CD4-positive, alpha-beta T cell treated with Interleukin-6 for 4 hours (primary cell): Measurements from ENCODE around the gene CD55.

Experiments used
- DNase-seq: peaks from one replicate; pipeline ENCODE4 v3.0.0-alpha.2; 2020; ENCODE audit warnings: mixed read lengths

The CD55 gene, protein sequence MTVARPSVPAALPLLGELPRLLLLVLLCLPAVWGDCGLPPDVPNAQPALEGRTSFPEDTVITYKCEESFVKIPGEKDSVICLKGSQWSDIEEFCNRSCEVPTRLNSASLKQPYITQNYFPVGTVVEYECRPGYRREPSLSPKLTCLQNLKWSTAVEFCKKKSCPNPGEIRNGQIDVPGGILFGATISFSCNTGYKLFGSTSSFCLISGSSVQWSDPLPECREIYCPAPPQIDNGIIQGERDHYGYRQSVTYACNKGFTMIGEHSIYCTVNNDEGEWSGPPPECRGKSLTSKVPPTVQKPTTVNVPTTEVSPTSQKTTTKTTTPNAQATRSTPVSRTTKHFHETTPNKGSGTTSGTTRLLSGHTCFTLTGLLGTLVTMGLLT

DNA sequence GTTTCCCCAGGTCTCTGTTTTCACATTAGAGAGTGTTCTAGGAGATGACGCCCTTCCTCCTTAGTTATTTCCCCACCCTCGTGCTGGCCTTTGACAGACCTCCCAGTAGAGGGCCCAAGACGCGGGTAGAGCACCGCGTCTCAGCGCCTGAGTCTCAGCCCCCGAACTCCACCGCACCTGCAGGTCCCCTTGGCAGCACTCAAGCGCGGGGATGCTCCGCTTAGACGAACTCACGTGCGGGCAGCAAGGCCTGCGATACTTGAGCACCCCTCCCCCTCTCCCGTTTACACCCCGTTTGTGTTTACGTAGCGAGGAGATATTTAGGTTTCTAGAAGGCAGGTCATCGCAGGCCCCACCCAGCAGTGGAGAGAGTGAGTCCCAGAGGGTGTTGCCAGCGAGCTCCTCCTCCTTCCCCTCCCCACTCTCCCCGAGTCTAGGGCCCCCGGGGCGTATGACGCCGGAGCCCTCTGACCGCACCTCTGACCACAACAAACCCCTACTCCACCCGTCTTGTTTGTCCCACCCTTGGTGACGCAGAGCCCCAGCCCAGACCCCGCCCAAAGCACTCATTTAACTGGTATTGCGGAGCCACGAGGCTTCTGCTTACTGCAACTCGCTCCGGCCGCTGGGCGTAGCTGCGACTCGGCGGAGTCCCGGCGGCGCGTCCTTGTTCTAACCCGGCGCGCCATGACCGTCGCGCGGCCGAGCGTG lies at the start of gene CD55:
Gene CD55 (plus strand): TSS at position 600 of the 711 bp plus-strand sequence. CDS start 88 bp downstream, at position 688.
- DNase-seq, result peak; percentile 97

DNA sequence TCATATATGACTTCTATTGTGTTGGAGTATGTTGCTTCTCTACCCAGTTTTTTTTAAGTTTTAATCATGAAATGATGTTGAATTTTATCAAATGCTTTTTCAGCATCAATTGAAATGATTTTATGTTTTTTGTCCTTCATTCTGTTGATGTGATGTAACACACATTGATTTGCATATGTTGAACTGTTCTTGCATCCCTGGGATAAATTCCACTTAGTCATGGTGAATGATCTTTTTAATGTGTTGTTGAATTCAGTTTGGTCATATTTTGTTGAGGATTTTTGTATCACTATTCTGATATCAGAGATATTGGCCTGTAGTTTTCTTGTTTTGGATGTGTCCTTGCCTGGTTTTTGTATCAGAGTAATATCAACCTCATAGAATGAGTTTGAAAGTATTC lies 46.6 kb upstream of the CD55 start:
- DNase-seq, result no peak

DNA sequence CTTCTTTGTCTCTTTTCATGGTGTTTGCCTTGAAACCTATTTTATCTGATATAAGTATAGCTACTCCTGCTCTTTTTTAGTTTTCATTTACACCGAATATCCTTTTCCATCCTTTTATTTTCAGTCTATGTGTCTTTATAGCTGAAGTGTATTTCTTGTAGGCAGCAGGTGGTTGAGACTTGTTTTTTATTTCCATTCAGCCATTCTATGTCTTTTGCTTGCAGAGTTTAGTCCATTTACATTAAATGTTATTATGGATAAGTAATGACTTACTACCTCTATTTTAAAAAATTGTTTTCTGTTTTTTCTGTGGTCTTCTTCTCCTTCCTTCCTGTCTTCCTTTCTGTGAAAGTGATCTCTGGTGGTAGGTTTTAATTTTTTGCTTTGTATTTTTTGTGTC lies 45.0 kb upstream of the CD55 start:
- DNase-seq, result no peak

DNA sequence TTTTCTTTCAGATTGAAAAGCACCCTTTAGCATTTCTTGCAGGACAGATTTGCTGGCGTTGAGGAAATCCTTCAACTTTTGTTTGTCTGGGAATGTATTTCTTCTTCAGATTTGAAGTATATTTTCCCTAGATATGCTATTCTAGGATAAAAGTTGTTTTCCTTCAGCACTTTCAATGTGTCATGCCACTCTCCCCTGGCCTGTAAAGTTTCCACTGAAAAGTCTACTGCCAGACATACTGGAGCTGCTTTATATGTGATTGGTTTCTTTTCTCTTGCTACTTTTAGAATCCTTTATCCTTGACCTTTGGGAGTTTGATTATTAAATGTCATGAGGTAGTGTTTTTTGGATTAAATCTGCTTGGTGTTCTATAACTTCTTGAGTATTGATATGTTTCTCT lies 44.2 kb upstream of the CD55 start:
- no peak for DNase-seq

DNA sequence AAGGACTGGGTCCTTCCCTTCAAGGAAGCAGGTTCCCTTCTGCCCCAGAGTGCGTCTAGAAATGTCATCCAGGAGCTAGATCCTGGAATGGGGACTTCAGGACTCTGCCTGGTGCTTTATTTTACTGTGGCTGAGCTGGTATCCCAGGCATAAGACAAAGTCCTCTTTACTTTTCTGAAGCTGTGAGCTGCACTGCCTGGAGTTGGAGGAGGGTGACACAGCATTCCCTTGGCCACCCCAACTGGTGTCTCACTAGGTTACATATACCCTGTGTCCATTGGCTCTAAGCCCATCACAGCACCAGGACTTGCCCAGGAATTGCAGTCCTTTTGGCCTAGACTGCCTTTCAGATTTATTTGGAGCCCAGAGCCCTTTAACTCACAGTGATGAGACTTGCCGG lies 41.8 kb upstream of the CD55 start:
- no peak for DNase-seq

DNA sequence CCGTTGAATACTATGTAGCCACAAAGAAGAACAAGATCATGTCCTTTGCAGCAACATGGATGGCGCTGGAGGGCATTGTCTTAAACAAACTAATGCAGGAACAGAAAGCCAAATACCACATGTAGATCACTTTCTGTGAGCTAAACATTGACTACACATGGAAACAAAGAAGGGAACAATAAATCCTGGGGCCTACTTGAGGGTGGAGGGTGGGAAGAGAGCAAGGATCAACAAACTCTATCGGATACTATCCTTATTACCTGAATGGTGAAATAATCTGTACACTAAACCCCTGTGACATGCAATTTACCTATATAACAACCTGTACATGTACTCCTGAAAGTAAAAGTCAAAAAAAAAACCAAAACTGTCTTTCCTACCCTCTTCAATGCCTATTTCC lies 40.8 kb upstream of the CD55 start:
- DNase-seq, result no peak

DNA sequence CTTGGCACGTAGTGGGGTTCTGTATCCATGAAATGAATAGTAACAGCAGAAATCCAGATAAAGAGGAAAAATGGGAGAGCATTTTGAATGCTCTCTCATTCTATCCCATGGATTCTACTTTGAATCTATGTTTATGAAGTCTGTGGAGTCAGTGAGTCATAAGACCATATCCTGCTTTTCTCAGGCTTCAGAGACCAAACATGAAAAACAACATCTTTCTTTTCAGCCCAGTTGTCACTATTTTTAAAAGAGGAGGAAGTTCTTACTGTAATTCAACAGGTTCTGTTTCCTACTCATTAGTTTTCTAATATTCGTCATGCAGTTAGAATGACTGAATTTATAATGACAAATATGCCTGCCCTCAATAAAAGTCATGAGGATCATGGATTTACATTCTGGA lies 39.4 kb upstream of the CD55 start:
- DNase-seq, result no peak

DNA sequence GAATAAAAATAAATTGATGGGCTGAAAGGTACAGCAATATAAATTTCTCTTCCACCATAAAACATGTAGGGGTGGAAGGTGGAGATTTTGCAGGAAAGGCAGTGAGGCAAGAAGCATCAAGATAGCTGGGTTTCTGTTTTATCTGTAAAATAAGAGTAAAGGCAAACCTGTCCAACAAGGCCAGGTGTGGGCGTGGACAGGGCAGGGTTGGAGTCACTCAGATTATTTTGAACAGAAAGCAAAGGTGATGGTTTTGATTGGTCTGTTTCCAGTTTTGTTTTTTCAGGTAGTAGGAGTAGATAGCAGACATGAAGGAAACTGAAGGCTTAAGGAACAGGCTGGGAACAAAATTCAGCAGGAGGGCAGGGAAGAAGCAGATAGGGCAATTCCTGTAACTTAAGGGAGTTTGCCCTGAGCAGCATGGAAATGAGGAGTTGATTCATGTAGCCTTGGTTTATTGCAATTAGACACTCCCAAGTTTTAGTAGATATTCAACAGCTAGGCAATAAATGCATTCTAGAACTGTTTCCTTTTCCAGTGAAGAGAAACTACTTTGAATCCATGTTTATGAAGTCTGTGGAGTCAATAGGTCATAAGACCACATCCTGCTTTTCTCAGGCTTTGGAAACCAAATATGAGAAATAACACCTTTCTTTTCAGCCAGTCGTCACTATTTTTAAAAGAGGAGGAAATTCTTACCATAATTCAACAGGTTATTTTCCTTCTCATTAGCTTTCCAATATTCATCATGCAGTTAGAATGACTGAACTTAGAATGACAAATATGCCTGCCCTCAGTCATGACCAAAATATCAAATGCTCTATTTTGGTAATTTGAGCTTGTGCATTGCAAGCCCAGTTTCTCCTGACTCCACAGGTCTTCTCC lies 38.7 kb upstream of the CD55 start:
- no peak for DNase-seq

DNA sequence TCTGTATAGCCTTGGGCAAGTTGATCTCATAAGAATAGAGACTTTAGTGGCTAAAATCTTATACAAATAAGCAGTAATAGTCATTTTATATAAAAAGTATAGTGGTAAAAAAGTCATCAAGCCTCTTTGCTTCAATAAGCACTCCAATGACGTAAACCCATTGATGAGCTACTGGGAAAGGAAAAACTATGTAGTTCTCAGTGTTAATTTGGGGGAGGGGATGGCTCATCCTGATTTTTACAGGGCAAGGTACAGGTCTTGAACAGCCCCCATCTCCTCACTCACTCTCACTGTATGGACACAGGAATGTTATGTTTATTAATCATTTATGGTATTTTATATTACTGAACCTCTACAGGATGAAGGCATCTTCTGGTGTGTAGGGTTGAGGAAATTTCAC lies 38.1 kb upstream of the CD55 start:
- no peak for DNase-seq

DNA sequence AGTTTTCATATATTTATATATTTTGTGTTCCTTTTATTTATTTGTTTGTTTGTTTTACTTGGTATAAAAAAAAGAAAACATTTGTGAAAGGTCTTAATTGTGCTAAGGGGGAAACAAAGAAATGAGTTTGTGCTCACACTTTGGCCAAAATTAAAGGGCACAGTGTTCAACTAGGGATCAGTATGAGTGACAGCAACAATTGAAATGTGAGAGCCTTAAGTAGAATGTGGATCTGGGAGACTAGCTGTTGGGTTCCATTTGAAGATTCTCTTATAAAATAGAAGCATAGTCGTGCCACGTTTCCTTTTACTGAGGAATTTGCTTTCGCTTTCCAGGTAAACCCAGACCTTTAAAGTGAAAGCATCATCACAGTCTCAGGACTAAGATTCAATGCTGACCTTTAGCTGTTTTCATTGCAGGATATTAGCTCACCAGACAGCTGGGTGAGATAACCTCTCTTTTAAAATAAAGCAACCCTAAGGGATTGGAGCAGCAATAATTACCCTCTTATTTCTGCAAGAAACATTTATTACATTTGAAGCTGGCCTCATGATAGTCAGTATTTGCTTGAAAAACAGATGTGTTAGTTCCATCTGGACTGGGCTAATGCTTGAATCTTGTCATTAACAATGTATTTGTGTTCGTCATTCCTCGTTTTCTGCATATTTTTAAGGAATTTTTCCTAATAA lies 37.1 kb upstream of the CD55 start:
- no peak for DNase-seq

DNA sequence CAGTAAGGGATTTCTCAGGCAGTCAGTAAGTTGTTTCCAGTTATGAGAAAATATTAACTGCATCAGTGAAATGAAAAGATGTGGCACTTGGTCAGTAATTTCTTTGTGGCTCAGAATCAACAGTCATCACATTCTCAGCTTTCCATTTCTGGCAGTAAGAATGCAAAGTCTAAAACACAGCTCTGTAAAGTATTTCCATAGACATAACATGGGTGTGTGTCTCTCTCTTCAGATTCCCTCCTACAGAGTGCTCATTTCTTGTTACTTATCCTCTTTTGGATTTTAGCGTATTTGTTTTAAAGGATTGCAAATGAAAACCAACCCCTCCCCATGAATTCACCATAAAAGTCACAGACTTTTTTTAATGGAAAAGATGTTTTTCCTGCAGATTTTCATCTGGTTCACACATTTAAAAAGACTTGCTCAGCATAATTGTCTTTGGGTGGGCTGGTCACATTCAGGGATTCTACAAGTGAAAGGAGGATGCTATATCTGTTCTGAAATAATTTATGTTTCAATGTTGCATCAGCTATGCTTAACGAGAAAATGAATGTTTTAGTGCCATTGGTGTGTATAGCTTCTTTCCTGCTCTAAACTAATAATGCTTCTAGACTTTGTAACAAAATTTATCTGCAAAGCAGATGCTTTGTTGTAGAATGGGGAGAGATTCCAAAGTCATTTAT lies 34.6 kb upstream of the CD55 start:
- DNase-seq, result no peak

DNA sequence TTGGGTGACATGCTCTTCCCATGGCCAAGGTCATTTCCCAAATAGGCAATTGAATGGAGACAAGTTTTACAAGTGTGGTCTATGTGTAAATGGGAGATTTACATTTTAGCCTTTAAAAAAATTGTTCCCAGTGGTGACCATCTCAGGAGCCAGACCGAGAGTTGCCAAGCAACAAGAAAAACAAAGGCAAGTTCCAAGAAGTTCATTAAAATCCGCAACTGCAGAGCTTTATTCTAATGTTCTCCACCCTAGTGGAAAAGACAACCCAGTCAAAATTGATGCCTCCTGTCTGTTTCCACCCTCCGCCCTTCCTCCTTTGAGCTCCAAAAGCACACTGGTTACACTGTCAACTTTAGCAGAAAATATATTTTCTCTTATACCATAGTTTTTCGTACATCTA lies 33.2 kb upstream of the CD55 start:
- DNase-seq, result no peak

DNA sequence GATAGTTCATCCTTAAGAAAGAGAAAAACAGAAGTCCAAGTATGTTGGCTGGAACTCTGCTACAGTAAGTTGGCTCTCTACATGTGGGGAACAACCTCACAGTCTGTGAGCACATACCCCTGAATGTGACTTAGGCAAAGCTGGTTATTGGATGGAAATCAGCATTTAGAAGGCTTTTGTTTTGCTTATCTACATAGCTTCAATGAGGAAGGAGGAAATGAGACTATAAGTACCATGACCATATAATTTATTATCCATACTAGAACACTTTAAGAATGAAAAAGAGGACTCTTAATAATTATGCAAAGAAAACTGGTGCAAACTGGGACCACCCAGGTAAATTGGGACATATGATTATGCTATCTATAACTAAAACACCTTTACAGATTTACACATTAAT lies 31.7 kb upstream of the CD55 start:
- no peak for DNase-seq

DNA sequence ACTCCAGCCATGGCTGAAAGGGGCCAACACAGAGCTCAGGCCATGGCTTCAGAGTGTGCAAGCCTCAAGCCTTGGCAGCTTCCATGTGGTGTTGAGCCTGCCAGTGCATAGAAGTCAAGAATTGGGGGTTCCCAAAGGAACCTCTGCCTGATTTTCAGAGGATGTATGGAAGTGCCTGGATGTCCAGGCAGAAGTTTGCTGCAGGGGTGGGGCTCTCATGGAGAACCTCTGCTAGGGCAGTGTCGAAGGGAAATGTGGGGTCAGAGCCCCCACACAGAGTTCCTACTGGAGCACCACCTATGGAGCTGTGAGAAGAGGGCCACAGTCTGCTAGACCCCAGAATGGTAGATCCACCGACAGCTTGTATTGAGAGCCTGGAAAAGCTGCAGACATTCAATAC lies 29.8 kb upstream of the CD55 start:
- no peak for DNase-seq

DNA sequence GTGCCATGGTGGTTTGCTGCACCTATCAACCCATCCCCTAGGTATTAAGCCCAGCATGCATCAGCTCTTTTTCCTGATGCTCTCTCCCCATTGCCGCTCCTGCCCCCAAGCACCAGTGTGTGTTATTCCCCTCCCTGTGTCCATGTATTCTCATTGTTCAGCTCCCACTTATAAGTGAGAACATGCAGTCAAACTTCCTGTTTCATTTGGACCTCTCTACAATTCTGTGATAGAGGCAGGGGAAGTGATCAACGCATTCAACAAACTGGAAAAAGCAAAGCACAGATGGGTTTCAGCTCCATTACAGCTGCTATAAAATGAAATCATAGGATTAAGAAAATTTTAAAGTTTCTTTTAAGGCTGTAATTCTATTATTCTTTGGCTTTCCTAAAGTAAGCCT lies 23.3 kb upstream of the CD55 start:
- no peak for DNase-seq

DNA sequence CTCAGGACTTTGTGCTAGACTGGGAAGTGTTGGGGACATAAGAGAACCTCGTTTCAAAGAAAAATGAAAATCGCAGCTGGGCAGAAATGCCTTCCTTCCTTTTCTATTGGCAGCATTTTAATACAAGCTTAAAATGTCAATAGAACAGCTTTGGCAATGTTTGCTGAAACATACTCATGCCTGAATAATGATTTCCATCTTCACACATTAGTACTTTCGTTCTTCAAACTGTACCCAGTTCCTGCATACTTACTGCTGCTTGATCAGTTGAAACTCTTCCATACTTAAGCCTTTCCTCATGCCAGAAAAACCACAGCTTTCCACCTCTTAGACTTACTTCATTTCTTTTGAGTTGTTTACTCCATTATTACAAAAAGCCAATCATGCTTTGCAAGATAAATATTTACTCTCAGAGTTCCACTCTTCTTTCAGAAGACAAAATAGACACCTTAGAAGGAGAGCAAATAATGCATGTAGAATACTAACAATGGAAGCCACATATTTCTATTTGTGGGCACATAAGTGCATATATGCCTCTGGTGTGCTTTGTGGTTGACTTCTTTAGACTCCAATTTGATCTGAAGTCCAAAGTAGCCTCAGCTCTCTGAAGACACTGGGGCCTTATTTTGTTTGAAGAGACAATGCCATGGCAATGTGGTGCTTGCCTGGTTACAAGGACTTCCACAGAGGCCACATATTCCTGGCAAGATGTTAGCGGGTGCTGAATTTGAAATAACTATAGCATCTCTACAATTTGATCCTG lies 22.7 kb upstream of the CD55 start:
- DNase-seq, result no peak

DNA sequence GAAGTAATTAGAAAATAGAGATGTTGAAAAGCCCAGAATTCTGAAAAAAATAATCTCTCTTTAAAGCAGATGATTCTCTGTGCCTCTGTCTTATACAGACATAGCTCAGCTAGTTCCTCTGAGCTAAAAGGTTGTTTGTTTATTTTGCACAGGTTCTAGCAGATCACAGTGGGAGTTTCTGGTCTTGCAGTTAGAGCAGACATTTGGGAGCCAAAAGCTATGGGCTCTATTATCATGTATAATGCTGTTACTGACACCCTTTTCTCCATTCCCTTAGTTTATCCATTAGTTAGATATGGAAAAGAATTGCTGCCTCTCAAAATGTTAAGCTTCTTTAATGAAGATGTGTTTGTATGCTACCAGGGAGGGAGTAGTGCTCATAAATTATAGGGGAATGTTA lies 20.5 kb upstream of the CD55 start:
- DNase-seq, result no peak

DNA sequence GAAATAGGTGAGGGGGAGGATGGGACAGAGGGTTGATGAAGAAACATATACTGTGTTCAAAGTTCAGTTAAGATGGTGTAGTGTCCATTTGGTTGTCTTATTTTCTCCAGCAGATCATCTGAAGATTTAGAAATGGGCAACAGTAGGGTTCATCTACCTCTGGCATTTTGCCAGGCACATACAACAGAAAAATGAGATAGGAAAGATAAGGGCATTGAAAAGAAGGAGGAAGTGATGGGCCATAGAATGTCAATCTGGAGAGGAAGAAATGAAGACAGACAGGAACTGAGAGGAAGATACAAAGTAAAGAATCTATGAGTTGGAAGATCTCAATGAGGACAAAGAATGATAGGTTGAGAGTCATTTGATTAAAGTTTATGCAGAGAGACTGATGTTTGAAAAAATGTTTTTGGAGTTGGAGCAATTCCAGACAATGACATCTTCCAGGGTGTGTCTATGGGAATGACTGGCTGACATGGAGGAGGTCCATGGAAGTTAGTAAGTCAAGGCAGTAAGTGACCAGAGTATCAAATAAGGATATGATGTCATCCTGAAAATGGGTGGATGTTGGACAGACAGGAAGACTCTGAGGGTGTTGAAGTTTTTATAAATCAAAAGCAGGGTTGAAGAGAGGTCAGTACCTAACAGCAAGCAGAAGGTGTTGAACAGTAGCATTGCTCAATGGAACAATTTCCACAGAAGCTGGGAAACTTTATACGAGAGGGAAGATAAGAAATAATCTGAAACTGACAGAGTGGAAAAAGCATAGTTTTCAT lies 18.7 kb upstream of the CD55 start:
- DNase-seq, result no peak

DNA sequence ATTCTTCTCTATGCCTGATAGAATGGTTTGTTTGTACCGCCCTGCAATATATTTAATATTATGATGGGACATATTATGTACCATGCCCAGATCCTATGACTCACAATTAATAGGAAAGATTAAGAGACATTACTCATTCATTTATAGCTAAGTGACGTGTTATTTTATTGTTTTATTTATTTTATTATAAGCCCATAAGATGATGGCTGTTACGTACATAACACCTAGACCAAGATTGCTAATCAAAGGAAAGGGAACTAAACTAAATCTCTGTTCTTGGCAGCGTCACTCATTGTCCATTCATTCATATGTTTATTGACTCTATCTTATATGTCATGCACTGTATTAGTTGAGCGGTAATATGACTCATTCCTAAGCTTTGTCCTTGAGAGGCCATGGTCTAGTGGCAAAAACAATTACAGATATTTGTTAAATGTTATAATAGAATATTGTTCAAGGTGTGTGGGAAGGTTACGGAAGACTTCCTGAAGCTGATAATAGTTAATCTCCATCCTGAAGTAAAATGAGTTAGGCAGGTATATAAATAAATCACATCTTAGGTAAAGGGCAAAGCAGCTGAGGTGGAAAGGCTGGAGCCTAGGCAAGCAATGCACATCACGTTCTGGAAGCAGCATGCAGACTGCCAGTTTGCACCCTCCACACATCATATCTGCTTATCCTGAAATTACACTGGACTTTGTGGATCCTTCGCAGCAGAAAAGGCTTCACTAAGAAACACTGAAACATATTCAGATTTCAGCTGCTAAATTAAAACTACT lies 16.6 kb upstream of the CD55 start:
- DNase-seq, result no peak

DNA sequence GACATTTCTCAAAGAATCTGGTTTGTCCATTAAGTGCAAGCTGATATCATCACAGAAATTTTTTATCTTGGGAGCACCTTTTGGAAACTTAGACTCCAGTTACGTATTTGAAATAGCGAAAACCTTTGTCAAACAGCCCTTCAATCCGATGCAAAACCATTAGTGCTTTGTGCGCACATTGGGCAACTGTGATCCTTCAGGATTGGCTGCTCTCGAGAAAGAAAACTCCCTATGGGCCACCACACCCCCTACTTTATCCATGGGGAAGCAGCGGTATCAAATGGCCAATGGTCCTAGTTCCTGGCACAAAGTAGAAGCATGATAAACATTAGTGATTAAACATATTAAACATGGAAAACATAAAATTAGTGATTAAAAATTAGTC lies 16.0 kb upstream of the CD55 start:
- DNase-seq, result no peak
